ENCODE measurements around the gene C7orf57. TPM values are rescaled to one million over a fixed set of nuclear protein-coding genes. Genes with fewer than 3 reads are reported as not detected.

Gene C7orf57
- total RNA-seq, 1 experiment from 2014 or later: 0.15 TPM

GRCh38 chr7:48085433-48085791, 50.1 kb downstream of the C7orf57 start:
- DNase-seq (ENCODE audit: low read depth, low spot score) (no peak), ATAC-seq (no peak)
- Histone ChIP-seq H4K20me1 (ENCODE audit: insufficient read depth) (no peaks in the 10 kb centered on the region), H3K79me2 (ENCODE audit: insufficient read depth, low read length) (peaks cover 3% of the 10 kb centered on the region; the same call in 1 of the 2 replicates), H2AFZ (ENCODE audit: low read depth, low read length, poor library complexity, severe bottlenecking) (peak overlapping the region; percentile 94), H3K9me3 (ENCODE audit: control insufficient read depth in 1 of 2, insufficient read depth in 1 of 2, low read depth in 1 of 2, low read length in 2 of 2) (no peaks in the 10 kb centered on the region), H3K4me2 (ENCODE audit: low read length) (peak overlapping the region; percentile 95), H3K4me3 (replicated peaks in 1 of 2; ENCODE audit: low read depth in 1 of 2, low read length in 2 of 2) (peak overlapping the region in 1 of 2 experiments; percentile 37; a peak in 1 of 4 replicates), H3K27ac (ENCODE audit: low read depth, low read length) (peak overlapping the region; percentile 31; the same call in 1 of the 2 replicates), H3K36me3 (ENCODE audit: control insufficient read depth in 1 of 2, insufficient read depth in 2 of 2, low read length in 2 of 2) (no peaks in the 10 kb centered on the region), H3K9me2 (ENCODE audit: insufficient read depth) (no peaks in the 10 kb centered on the region), H3K4me1 (ENCODE audit: control insufficient read depth in 1 of 2, insufficient read depth in 2 of 2, low read length in 2 of 2) (peaks cover 55 to 79% of the 10 kb centered on the region in 2 experiments), H3K27me3 (ENCODE audit: insufficient read depth, low read length) (no peaks in the 10 kb centered on the region), H3K9ac (ENCODE audit: low read length) (peak overlapping the region; percentile 49)
- BruUV-seq (replicated peaks): no TSS peak
- POLR2A ChIA-PET: interaction anchor here (1.3 to 3.0 kb wide), 3 partner anchors 10 to 85 kb away, joined by 3 to 23 read pairs (median 5); no protein-coding TSS in a partner anchor
- TF ChIP-seq CBX3 (IDR thresholded peaks at IDR 0.05; ENCODE audit: low read depth) (no peak), SIN3A (IDR thresholded peaks at IDR 0.05; ENCODE audit: low read depth) (no peak), POLR2A (IDR thresholded peaks at IDR 0.05; ENCODE audit: borderline replicate concordance, extremely low read depth, insufficient read depth, insufficient read length) (no peak), CEBPB (IDR thresholded peaks at IDR 0.05; ENCODE audit: low read depth) (no peak), TCF7L2 (IDR thresholded peaks at IDR 0.05; ENCODE audit: borderline replicate concordance, extremely low read depth, insufficient read depth, insufficient read length) (no peak), ZNF274 (IDR thresholded peaks at IDR 0.05; ENCODE audit: low read depth, low read length) (no peak), ZFX (IDR thresholded peaks at IDR 0.05) (no peak), CTCF (IDR thresholded peaks at IDR 0.05 in 2 of 3, conservative IDR thresholded peaks at IDR 0.05 in 1 of 3; ENCODE audit: borderline replicate concordance in 1 of 3, insufficient read depth in 1 of 3, low read depth in 2 of 3, low read length in 2 of 3) (no peak), YY1 (IDR thresholded peaks at IDR 0.05; ENCODE audit: extremely low read depth, insufficient replicate concordance, low read depth, low read length) (no peak), ATF3 (IDR thresholded peaks at IDR 0.05) (no peak), SRF (IDR thresholded peaks at IDR 0.05; ENCODE audit: low read depth) (no peak), SP1 (IDR thresholded peaks at IDR 0.05; ENCODE audit: low read depth) (no peak), EGR1 (IDR thresholded peaks at IDR 0.05; ENCODE audit: low read depth) (no peak), POLR2AphosphoS5 (IDR thresholded peaks at IDR 0.05; ENCODE audit: low read depth, low read length) (no peak), RAD21 (IDR thresholded peaks at IDR 0.05; ENCODE audit: low read depth) (no peak), ZBTB33 (IDR thresholded peaks at IDR 0.05; ENCODE audit: extremely low read depth, insufficient replicate concordance, low read length) (no peak), EZH2 (IDR thresholded peaks at IDR 0.05) (no peak)
- RAD21 ChIA-PET (ENCODE audit: low non-redundant PET in 1 of 2, low total read pairs in 2 of 2, uncharacterized antibody in 2 of 2, unreplicated experiment in 2 of 2): no interaction called here
- intact Hi-C loops (cut with micrococcal nuclease): loop anchor here (1.0 kb wide), 1 partner anchor 85 kb away; no protein-coding TSS in a partner anchor
- CTCF ChIA-PET: interaction anchor here (1.0 to 1.5 kb wide), 2 partner anchors 18 to 25 kb away, joined by 3 read pairs; no protein-coding TSS in a partner anchor

Measured in HCT116 (cell line).